Kidney epithelial cell (primary cell): ENCODE results near the gene CDC42BPA. TPM values are rescaled to one million over a fixed set of nuclear protein-coding genes. Genes with fewer than 3 reads are reported as not detected.
A peak's percentile ranks its signal among the peaks of the same experiment; 100 is the strongest.
"Not testable (repeated sequence)": the region's sequence is repeated elsewhere in the genome, so short reads cannot be mapped to it uniquely, and the experiment has no call there.

Experiments
- DNase-seq: peaks from one replicate; pipeline ENCODE4 v3.0.0-alpha.2; 2010; ENCODE audit warnings: low read depth
- H3K27me3 ChIP-seq: 2 replicates; pipeline ENCODE4 v1.6.0; 2011; ENCODE audit warnings: low read length; ENCODE audit not compliant: control insufficient read depth, insufficient read depth
- H3K36me3 ChIP-seq: 2 replicates; pipeline ENCODE4 v1.5.1; 2011; ENCODE audit warnings: low read length; ENCODE audit not compliant: control insufficient read depth, insufficient read depth
- H3K4me3 ChIP-seq: 2 replicates; pipeline ENCODE4 v1.5.1; 2011; ENCODE audit warnings: low read depth, mild to moderate bottlenecking, control low read depth, low read length
- total RNA-seq: library from RNA; depleted of rRNA; stranded (reverse); fragments of >200 nt; gene quantifications from 2 replicates; pipeline ENCODE4 v1.2.3, GENCODE V29; 2015
- TF ChIP-seq, protein P1 (sequence below): IDR thresholded peaks from 2 replicates; pipeline ENCODE4 v1.5.1; 2011; ENCODE audit warnings: mild to moderate bottlenecking, moderate library complexity, low read length, control low read depth, inconsistent platforms; ENCODE audit not compliant: insufficient read depth, poor library complexity, severe bottlenecking

Gene CDC42BPA
- total RNA-seq, 1 donor from 2014 or later = 33.4 TPM

DNA sequence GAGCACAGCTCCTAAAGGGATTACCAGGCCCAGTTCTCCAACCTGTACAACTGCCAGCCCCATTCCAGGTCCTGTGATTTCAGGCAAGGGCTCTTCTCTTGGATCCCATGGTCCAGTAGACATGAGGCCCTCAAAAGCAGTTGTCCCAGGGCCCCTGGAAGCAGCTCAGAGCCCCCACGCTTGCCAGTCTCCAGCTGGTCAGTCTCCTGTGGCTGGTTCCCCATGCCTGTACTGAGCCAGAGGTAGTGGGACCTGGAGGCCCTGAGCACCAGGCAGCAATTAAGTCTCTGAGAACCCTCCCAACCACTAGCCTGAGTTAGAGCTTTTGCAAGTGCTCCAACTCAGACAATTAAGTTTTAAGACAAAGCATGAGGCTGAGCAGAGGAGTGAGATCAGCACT, 36.9 kb downstream of the CDC42BPA start:
- no peaks in the 10 kb centered on the region for H3K27me3 ChIP-seq
- DNase-seq = no peak
- no peaks in the 10 kb centered on the region for H3K36me3 ChIP-seq
- no peak overlapping the region for H3K4me3 ChIP-seq
- TF ChIP-seq, protein P1, sequence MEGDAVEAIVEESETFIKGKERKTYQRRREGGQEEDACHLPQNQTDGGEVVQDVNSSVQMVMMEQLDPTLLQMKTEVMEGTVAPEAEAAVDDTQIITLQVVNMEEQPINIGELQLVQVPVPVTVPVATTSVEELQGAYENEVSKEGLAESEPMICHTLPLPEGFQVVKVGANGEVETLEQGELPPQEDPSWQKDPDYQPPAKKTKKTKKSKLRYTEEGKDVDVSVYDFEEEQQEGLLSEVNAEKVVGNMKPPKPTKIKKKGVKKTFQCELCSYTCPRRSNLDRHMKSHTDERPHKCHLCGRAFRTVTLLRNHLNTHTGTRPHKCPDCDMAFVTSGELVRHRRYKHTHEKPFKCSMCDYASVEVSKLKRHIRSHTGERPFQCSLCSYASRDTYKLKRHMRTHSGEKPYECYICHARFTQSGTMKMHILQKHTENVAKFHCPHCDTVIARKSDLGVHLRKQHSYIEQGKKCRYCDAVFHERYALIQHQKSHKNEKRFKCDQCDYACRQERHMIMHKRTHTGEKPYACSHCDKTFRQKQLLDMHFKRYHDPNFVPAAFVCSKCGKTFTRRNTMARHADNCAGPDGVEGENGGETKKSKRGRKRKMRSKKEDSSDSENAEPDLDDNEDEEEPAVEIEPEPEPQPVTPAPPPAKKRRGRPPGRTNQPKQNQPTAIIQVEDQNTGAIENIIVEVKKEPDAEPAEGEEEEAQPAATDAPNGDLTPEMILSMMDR = no peak

DNA sequence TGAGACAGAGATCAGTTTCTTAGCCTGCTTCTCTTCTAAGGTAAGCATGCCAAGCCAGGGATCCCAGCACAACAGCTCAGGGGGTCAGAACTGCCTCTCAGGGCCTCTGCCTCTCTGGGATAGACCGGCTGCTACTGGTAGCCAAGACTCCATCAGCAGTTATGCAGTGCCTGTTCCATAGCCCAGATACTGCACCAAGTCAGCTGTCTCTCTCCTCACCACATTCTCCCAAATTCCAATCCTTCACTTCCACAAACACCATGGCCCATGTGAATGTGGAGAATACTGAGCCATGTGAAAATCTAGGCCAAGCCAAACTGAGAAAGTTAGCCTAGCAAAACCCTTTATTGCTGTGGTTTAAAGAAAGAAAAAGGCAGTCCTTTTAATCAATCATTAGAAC, 37.5 kb downstream of the CDC42BPA start:
- TF ChIP-seq, protein P1 = no peak
- no peaks in the 10 kb centered on the region for H3K27me3 ChIP-seq
- no peak overlapping the region for H3K4me3 ChIP-seq
- no peaks in the 10 kb centered on the region for H3K36me3 ChIP-seq
- DNase-seq = no peak

DNA sequence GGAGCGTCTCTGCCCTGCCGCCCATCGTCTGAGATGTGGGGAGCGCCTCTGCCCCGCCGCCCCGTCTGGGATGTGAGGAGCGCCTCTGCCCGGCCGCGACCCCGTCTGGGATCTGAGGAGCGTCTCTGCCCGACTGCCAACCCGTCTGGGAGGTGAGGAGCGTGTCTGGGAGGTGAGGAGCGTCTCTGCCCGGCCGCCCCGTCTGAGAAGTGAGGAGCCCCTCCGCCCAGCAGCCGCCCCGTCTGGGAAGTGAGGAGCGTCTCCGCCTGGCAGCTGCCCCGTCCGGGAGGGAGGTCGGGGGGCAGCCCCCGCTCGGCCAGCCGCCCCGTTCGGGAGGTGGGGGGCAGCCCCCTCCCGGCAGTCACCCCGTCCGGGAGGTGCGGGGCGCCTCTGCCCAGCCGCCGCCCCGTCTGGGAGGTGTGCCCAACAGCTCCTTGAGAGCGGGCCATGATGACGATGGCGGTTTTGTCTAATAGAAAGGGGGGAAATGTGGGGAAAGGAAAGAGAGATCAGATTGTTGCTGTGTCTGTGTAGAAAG, 42.1 kb downstream of the CDC42BPA start:
- H3K36me3 ChIP-seq, H3K4me3 ChIP-seq, H3K27me3 ChIP-seq, DNase-seq: not testable (repeated sequence)

DNA sequence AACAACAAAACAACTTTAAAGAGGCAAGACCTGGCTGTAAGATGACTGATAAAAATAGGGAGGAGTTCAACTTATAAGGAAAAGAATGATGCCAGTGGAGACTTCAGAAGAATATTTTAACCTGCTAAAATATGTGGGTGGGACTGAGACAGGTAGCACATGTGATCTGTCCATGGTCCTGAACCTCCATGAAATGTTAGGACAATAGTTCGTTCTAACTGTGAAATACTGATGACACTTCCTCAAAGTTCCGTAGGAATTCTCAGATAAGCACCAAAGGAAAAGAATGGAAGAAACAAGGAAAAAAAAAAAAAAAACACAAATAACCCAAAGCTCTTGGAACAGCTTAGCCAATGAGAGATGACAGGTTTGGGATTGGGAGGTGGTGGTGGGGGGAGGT, 44.7 kb downstream of the CDC42BPA start:
- TF ChIP-seq, protein P1 = no peak
- H3K4me3 ChIP-seq = no peak overlapping the region
- no peaks in the 10 kb centered on the region for H3K36me3 ChIP-seq
- DNase-seq = peak; percentile 4
- no peaks in the 10 kb centered on the region for H3K27me3 ChIP-seq

DNA sequence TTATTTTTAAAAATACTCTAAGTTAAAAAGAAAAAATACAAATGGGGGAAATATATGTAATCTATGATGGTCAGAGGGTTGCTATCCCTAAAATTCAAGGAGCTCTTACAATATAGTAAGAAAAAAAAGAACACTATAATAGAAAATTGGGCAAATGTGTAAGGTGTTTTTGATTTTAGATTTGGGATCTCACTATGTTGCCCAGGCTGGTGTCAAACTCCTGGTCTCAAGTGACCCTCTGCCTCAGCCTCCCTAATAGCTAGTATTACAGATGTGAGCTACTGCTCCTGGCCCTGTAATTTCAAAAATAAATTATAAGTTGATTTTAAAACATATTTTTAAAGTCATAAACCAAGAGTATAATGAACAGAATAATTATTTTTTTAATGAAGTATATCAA, 45.9 kb downstream of the CDC42BPA start:
- Histone ChIP-seq H3K4me3 (no peak overlapping the region), H3K27me3 (no peaks in the 10 kb centered on the region), H3K36me3 (no peaks in the 10 kb centered on the region)
- no peak for DNase-seq
- TF ChIP-seq, protein P1 = no peak

- H3K27me3 ChIP-seq = no peaks in the 10 kb centered on the region
- no peaks in the 10 kb centered on the region for H3K36me3 ChIP-seq
- no peak overlapping the region for H3K4me3 ChIP-seq
- TF ChIP-seq, protein P1 = no peak
- DNase-seq = no peak
Observed at GRCh38 chr1:227270554-227270953, 47.7 kb downstream of the CDC42BPA start.
